Activated CD8-positive, alpha-beta memory T cell treated with anti-CD3 and anti-CD28 coated beads for 48 hours (primary cell): ENCODE data around the gene MIPEP.

ENCODE experiments used
- DNase-seq, 3 experiments: peaks; one replicate each; pipeline ENCODE4 v3.0.0-alpha.2; 2020; ENCODE audit warnings: low read depth in 2 of 3, low spot score in 2 of 3

The MIPEP gene

GRCh38 chr13:23718996-23719395, 170.2 kb downstream of the MIPEP start:
- DNase-seq, result no peak

DNA sequence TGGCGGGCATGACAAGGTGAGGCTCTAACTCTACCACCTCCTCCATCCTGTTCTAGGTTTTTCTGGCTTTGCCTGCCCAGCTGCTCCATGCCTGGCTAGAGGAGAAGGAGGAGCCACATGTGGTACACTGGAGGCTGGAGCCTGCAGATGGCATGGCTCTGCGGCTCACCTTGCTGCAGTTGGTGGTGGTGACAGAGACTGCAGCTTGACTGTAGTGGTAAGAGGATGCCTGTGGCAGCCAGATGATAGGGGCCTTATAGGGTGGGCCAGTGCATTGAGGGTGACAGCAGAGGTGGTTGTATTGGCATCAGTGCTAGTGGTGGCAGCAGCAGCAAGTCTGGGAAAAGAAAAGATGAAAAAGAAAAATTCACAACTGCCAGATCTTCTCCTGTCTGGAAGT, 172.8 kb downstream of the MIPEP start:
- no peak for DNase-seq

- no peak for DNase-seq
Measured at GRCh38 chr13:23715762-23716235, 173.4 kb downstream of the MIPEP start.

GRCh38 chr13:23715092-23715761, 174.0 kb downstream of the MIPEP start:
- DNase-seq, result no peak

DNA sequence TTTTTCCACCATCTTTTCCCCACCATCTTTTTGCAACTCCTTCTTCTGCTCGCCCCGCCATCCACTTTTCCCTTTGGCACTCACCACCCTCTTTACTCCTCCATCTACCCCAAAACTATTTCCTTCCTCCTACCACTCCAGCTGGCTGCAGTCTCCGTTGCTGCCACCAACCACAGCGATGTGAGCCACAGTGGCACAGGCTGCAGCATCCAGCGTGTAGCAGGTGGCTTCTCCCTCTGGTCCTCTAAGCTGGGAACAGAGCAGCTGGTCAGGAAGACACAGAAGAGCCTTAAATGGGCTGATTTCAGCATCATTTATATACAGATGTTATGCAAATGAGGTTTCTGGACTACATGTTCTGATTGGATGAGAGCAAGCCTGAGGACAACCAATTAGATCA, 174.5 kb downstream of the MIPEP start:
- DNase-seq, result no peak

- no peak for DNase-seq
Measured at GRCh38 chr13:23711355-23711754, 177.8 kb downstream of the MIPEP start.

DNA sequence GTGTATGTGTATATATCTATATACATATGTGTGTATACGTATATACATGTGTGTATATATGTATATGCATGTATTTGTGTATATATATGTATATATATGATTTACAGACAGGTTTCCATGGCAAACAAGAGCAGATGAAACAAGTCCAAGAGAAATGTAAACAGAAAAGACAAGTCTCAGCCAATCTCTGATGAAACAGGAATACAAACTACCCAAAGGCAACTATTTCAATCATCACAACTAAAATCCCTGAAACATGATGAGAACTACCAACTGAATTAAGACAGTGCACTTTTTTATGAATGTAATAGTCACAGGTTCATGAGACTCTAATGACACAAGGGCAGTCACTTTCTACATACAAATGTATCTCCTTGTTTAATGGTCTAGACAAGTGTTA, 178.8 kb downstream of the MIPEP start:
- no peak for DNase-seq

GRCh38 chr13:23709536-23709935, 179.7 kb downstream of the MIPEP start:
- no peak for DNase-seq

DNA sequence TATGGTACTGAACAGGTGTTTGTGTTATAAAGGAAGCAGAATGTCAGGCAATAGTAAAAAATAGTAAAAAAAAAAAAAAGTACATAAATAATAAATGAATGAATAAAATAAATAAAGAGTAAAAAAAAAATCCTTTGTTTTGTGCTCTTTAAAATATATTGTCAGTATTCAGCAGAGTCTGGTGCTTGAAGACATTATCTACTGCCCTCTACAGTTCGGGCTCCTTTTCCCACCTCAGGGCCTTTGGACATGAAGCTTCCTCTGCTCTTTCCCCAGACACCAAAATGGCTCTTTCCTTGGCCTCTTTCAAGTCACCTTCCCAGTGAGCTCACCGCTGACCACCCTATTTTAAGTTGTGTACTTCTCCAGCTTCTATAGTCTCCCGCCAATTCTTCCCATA, 181.5 kb downstream of the MIPEP start:
- no peak for DNase-seq

DNA sequence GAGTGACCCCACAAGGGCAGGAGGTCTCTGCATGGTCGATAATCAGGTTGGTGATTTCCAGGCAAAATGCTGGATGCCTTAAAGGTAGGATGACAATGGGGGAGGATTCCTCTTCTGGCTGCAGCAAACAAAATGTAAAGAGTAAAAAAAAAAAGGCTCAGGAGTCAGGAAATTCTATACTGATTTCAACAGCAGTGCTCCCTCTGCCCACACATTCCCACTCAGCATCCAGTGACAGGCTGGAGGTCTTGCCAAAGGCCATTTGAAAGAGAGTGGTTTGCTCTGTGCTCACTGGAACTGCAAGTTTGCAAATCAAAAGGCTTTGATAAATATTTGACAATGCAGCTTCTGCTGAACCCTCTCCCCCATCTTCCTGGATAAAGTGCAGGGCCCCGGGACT, 183.6 kb downstream of the MIPEP start:
- DNase-seq, result no peak

DNA sequence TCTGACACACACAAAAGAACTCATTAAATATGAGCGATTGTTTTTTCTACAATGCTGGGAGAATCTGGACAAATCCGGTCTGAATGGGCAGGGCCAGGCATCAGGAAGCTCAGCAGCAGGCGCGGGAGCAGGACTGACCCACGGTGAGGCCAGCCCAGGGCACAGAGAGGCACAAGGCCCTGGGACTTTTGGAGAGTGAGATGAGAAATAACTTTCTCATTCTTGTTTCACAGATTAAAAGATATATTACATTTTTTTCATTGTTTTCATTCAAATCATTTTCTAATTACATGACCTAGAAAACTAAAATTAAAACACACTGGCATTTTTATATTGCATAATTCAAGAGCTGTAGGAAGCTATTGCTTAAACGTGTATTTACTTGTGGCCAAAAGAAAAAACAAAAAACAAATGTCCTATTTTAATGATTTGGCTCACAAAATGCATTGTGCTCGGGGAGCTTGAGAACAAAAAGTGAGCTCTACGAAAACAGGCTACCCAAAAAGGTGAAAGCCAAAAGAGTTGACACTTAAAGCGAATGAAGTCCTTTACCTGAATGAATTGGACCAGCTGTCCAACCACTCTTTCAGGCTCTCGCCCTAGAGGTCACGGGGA, 185.8 kb downstream of the MIPEP start:
- DNase-seq, result no peak

DNA sequence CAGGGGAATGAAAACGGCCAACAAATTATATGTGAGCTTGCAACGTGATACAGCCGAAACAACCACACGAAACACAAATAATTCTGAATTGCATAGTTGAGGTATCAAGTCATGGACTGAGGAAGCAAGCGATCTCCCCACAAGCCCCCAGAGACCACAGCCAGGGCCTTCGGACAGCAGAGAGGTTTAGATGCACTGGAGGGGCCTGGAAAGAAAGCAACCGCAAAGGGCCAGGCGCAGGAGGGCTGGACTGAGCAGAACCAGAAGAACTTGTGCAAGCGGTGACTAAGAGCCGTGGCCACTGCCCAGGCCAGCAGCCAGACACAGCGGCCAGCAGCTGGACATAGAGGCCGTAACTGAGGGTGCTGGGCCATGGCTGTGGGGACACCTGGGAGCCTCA, 187.6 kb downstream of the MIPEP start:
- DNase-seq, result no peak

GRCh38 chr13:23701186-23701585, 188.0 kb downstream of the MIPEP start:
- no peak for DNase-seq

DNA sequence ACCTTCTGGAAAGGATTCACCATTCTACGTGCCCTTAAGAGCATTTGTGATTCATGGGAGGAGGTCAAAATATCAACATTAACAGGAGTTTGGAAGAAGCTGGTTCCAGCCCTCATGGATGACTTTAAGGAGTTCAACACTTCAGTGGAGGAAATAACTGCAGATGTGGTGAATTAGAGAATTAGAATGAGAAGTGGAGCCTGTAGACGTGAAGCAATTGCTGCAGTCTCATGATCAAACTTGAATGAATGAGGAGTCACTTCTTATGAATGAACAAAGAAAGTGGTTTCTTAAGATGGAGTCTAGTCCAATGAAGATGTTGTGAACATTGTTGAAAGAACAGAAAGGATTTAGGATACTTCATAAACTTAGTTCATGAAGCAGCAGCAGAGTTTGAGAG, 189.9 kb downstream of the MIPEP start:
- no peak for DNase-seq

- no peak for DNase-seq
Measured at GRCh38 chr13:23697772-23698313, 191.4 kb downstream of the MIPEP start.

- DNase-seq, result no peak
Measured at GRCh38 chr13:23696610-23697009, 192.6 kb downstream of the MIPEP start.

GRCh38 chr13:23695711-23696464, 193.3 kb downstream of the MIPEP start:
- DNase-seq, result peak; percentile 16 to 37 (median 30)

DNA sequence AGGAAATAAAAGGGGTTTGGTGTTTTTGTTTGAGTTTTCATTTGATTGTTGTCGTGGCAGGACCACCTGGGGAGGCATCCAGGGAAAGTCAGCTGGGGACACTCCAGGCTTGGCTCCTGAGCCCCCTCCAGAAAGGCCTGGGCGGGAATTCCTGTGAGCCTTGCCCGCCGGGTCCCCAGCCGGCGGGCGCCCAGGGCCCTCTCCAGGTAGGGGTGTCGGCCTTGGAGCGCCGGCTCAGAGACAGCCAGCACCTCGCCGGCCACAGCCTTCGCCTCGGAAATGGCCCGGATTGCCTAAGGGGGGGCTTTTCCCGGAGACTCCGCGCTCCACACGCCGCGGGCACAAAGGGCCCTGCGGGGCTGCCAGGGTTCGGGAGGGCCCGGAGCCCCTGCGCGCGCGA, 194.0 kb downstream of the MIPEP start:
- DNase-seq, result no peak

- DNase-seq, result no peak
Measured at GRCh38 chr13:23692816-23693215, 196.4 kb downstream of the MIPEP start.

DNA sequence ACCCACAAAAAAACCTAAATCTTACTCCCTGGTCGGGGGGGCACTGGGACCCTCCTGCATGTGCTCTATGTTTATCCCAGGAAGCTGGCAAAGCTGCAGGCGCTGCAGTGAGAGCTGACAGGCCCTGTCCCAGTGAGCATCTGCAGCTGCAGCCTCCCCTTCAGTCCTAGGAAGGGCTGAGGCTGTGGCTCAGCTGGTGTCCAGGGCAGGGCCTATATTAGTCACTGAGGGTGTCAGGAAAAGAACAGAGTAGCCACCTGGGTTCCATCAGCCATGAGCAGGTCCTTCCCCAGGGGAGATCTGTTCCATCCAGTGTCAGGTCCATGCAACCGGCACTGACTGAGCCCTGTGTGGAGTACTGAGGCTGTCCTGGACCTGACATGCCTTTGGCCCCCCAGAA, 198.5 kb downstream of the MIPEP start:
- DNase-seq, result no peak

GRCh38 chr13:23688336-23688735, 200.9 kb downstream of the MIPEP start:
- no peak for DNase-seq

DNA sequence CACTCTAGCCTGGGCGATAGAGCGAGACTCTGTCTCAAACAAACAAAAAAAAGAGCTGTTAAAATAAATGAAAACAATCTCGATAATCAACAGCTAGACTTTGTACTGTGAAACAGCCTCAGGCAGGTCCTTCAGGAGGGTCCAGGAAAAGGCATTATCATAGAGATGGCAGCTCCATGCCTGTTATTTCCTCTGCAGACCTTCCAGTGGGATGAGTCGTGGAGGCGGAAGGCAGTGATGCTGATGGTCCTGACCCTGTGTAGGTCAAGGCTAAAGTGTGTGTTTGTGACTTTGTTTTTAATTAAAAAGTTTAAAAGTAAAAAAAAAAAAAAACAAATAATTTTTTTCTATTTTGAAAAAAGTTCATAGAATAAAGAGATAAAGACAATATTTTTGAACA, 201.6 kb downstream of the MIPEP start:
- DNase-seq, result no peak
